GM21786 (cell line): Measurements from ENCODE around the gene CCDC178.

Source experiments
- ATAC-seq: cut with Tn5 transposase; IDR thresholded peaks from one replicate; pipeline ENCODE4 v1.9.1; 2021; ENCODE audit not compliant: unreplicated experiment

CCDC178 gene

DNA sequence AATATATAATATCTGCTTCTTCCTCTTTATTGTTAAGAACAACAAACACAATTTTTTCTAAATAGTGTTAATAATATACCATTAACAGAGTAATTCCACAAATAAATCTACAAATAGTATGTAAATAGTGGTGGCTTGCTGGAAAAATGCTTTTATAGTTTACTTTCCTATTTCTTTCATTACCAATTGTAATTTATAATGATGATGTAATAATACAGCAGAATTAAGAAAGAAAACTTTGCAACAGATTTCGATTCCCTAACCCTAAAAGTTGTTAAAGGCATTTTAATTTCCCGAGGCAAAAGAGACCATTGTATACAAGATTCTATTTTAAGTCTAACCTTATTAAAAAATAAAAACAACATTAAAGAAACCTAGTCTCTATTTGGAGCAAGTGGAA, 307.9 kb downstream of the CCDC178 start:
- ATAC-seq: no peak

DNA sequence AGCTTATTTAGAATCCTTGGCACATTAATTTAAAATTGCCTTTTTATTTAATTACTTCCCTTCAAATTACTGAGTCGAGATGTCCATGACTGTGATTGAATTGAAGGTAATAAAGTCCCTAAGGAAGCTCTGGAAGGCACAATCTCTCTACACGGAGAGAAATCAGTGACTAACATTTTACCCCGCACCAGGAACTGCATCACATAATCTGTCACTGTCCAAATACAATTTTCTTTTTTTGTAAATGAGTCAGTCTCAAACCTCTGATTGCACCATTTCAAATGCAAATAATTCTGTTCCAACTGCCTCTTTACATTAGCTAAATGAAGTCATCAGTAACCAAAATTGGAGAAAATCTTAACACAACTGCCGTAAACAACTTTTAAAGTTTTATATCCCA, 311.9 kb downstream of the CCDC178 start:
- no peak for ATAC-seq

DNA sequence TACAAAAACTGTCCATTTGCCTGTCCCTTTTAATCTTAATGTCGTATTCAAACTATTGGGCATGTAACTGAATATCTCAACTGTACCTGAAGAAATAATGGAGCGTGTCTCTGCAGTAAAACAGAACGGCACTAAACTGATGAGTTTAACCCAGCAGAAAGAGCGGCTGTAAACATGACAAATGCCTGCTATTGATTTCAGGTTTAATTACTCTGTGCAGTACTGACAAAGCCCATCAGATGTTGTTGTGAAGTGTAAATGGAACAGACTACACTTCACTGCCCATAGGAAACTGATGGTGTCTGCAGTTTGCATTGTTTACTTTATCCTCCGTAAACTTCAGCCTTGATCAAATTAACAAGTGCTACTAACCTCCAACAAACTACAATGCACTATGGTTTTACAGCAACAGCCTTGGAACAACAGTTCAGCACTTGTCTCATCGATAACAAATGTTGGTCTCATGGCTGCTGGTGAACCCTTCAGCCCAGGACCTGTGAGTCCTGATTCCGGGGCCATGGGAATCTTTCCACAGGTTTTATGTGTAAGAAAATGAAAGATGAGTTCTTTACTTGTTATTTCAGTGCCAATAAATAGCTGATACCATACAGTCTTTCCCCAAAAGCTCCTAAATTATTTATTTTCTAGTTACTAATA, 316.5 kb downstream of the CCDC178 start:
- no peak for ATAC-seq

DNA sequence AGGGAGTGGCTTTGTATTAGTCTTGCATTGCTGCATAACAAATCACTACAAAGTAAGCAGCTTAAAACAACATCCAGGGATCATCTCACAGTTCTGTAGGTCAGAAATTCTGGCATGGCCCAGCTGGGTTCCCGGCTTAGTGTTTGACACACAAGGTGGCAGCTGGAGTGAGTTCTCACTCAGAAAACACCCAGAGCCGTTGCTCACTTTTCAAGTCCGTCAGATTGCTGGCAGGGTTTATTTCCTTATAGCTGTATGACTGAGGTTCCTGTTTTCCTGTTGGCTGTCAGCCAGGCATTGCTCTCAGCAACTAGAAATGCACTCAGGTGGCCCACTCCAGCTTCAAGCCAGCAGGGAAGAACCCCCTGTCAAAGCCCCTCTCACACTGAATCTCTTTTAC, 324.1 kb downstream of the CCDC178 start:
- no peak for ATAC-seq

DNA sequence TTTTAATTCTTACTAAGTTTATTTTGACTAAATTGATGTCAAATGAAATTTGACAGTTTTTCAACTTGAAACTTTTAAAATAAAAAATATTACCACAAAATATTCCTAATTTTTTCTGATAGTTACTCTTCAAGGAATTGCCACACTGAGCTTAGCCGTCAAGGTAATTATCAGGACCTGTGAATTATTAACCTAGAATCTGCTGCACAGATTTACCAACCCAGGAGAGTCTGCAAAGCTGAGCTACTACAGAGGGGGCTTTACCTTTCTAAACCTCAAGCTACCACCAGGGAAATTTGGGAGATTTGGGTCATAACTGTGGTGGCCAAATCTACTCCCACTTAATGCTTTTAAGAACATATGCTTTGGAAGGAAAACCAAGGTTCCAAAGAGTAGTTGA, 324.6 kb downstream of the CCDC178 start:
- ATAC-seq: no peak

DNA sequence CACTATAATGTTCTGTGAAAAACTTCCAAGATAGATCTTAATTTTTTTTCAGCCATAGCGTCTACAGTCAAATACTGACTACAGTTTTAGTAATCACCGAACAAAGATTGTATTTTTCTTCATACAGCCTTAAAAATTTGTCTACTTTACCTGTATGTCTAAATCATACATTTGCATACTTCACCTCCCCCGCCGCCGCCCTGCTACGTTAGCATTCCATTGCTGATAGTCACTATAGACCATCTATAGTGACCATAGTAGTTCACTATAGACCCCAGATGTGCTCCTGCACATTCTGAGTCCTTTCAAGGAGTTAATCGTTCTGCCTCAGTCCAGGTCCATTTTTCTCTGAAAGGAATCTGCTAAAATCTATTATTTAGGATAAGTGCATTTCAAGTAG, 325.0 kb downstream of the CCDC178 start:
- ATAC-seq: no peak

DNA sequence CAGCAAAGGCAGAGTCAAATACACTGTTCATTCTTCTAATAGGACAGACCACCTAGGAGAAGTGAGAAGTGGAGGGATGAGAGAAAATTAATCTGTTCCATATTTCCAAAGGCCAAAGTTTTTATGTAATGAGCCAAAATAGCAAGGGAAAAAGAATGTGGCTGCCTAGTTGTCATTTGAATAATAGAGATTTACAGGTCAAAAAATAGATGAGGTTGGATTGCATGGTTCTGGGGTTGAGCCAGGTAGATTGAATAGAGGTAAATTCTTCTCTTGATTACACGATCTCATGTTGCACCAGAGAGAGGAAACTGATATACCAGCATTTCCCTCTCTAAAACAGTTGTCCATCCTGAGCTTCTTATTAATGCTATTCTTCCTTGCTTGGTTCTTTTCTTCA, 325.8 kb downstream of the CCDC178 start:
- no peak for ATAC-seq

DNA sequence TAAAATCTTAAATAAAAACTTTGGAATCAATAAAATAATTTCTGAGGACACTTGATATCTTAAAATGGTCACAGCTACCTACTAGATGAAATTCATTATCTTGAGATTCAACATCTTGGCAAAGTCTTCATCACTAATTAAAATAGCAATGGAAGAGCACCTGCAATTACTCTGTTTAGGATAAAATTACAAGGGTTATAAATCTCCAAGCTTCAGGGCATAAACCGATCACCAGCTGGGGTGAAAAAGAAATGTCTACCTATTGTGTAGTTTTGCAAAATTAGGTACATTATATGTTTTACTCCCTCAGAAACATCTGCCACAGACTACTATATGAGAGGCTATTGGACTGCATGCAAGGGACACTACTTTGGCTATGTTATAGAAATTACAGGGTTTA, 327.1 kb downstream of the CCDC178 start:
- no peak for ATAC-seq

DNA sequence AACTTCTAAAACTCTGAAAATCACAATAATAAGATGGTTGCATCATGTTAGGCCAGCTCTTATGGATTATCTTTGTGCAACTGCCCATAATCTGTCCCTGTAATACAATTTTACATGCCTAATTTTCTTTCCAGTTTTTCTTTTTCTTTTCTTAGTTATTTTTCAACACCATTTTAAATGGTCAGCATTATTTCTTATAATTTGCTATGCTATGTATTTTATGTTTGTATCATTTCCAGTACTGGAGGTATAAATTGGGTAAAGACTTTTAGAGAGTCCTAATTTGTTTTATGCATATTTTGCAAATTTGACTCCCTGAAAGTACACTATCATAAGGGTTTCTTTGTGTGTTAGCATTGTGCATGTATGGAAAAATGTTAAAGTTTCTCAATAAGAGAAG, 333.0 kb downstream of the CCDC178 start:
- no peak for ATAC-seq

DNA sequence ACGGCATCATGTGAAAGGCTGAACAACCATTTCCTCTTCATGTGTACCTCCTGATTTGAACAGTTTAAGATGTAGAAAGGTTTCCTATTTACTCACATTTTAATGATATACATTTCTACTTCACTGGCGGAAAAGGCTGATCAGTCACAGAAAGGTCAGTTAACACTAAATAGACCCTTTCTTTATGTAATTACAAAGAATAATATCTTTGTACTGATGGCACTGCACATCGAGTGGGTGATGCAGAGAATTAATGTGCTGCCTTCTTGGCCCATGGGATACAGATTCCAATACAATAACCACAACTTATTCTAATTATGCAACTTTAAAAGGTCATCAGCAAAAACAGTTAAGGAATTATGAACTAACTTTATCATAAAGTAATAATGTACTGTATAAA, 339.2 kb downstream of the CCDC178 start:
- no peak for ATAC-seq

DNA sequence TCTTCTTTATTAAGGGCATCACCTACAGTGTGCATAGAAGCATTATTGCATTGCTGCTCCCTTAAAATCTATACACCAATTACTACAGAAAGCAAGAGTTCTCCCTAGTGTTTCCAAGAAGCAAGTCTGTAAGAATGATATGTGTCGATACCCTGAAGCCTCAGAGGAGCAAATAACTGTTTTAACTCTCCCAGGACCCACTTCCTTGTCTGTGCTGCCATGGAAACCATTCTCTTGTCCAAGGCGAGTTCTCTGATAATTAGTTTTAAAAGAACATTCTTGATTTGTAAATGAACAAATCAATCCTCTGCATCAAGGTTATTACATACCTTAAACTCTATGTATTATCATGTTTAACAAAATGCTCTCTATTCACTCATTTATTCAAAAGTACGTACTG, 340.9 kb downstream of the CCDC178 start:
- ATAC-seq: no peak

DNA sequence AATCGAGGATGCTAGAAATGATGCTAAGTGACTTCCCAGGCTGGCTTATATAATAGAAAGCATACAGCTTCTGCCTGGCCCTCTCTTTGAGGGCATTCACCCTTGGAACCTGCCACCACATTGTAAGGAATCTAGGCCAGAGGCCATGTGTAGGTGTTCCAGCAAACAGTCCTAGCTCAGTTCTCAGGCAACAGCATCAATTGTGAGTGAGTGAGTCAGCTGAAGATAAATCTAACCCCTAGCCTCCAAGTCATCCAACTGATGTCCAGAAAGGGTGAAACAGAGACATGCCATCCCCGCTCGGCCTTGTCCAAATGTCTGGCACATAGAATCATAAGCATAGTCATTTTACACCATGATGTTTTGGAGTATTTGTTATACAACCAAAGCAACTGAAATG, 343.4 kb downstream of the CCDC178 start:
- ATAC-seq: no peak

DNA sequence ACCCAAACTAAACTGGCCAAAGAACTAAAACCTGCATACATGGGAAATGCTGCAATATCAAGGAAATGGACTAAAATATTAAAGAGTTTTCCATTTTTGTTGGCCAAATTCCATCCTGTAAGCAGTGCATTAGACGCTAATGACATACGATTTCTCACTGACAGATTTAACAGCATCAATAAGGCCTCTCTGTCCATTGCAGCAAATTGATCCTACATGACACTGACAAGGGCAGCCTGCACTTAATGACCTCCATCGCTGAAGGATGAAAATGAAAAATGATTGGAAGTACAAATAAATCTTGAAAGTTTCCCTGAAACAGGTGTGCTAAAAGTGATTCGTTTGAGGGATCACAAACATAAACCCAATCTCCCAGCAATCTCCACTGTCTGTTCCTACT, 350.1 kb downstream of the CCDC178 start:
- ATAC-seq: no peak

DNA sequence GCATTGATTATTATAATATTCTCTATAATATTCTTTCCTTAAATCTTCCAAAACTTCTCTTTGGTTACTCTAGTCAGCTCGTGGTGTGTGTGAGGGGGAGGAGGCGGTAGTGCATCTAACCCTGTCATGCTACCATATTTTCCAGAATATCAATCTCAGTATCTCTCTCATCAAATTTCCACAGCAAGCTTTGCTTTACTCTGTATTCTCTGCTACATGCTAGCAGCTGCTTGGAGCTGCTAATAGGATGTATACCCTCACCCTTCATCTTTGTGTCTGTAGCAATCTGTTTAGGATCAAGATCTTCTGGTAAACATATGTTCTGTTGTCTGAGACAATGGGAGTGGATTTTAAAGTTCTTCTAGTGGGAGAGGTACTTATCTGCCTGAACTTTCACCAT, 363.9 kb downstream of the CCDC178 start:
- no peak for ATAC-seq

DNA sequence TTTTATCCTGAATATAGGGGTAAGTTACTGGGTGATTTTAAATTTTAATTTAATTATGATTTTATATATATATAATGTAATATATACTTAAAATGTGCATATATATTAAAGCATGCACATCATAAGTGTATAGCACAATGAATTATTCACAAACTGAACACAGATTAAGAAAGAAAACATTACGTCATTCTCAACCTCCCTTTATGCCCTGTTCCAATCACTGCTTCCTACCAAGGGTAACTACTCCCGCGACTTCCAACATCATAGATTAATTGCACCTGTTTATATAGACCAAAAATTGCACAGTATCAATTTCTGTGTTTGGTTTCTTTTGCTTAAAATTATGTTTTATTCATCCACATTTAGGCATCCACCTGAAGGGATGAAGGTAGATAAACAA, 366.4 kb downstream of the CCDC178 start:
- ATAC-seq: no peak

DNA sequence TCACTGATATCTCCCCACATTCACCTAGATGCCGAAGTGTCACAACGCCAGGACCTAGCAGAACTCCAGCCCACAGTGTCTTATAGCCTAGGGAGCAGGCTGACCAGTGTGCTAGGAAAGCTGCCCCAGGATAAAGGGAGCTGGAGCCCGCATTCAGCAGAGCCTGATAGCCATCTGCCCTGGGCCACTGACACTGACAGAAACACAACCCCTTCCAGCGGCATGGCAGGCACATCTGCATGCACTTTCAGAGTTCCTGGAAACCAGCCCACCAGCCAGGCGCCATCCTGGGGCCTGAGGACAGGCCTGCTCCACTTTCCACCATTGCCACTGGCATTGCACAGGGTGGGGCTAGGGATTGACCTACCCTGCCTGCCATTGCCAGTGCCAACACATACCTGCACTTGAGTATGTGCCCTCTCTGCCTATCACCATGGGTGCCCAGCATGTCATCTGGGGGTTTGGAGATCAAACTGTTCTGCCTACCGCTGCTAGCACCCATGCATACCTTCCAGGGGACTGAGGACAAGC, 377.6 kb downstream of the CCDC178 start:
- no peak for ATAC-seq

DNA sequence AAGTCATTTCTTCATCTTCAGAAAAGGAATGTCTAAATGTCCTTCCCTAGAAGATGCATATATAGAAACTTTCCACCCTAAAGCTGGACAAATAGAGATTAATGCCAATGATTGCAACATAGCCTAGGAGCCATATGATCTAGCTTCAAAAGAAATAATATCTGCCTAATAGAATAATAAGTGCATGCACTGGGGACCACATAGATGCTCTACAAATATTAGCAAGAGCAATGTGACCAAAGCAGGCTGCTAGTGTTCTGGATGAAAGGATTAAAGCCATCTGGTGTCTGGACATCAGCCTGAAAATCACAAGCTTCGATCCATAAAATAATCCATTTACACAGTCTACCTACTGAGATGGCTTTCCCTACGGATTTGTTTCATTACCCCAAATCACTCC, 387.6 kb downstream of the CCDC178 start:
- no peak for ATAC-seq

DNA sequence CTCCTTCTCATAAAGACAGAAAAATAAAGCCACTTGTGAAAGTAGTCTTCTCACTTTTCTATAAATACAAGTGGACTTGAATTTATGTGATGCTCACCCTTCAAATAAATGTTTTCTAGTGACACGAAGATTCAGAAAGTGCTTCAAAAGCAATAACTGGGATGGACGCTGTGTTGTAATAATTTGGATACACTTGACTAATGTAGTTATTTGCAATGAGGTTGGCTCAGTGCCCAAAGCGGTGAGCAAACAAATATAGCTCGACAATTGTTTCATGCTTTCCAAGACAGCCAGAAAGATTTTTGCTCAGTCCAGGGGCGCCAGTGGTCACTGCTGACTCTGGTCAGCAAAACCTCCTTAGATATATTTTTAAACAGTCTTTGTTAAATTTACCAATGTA, 389.1 kb downstream of the CCDC178 start:
- no peak for ATAC-seq

DNA sequence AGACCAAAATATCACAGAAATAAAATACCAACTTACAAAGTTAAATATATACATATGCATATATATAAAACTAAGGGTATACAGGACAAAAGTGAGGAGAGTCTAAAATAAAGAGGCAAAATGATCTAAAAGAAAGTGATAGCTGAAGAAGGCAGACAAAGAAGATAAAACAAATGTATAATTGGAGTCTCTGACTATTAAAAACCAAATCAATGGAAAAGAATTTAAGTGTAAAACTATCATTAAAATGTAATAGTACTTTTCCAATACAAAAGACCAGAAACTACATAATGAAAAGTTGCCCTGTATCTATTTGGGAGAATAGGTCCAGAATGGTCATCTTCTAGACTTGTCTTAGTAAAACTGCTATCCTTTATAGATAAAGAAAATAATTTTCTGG, 400.3 kb downstream of the CCDC178 start:
- no peak for ATAC-seq

DNA sequence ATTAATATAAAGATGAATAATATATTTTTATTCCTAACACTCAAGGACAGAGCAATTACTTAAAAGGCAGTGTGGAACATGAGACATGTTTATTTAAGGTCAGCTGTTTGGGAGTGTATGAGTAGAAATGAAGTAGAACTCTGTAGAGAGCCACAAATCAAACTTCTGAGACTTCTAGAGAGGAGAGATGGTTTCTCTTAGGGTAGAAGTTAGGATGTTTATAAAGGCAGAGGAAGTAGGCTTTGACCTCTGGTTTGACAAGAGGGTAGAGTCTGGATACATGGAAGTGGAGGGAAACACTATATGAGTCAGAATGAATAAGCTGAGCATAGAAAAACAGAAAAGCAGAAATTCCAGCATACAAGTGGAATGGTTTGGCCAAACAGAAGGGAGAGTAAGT, 405.6 kb downstream of the CCDC178 start:
- no peak for ATAC-seq

DNA sequence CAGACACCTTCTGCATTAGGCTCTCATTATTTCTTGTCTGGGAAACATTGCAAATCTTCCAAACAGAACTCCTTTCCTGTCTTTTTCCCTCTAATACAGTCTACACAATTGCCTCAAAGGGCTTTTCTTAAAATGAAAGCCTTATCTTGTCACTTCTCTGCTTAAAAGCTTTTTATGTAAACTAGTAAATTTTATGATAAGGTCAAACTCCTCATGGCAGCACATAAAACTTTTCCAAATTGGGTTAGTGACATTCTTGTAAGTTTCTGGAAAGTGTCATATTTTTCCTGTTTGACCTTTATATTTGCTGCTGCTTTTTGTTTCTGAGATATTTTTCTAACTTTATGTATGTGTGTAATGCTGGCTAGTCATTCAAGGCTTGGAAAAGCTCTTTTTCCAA, 406.3 kb downstream of the CCDC178 start:
- ATAC-seq: no peak

DNA sequence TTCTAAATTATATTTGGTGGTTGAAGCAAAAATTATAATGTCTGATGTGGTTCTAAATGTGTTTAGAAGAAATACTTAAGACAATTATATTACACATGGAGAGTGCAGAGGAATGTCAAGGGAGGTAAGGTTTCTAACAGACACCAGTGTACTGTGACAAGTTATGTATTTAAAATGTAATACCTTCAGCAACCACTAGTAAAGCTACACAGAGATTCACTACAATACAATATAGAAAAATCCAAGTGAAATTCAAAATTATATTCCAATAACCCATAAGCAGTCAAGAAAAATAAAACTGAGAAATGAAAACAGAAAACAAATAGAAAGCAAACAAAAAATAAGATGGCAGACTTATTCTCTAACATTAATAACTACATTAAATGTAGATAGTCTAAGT, 418.2 kb downstream of the CCDC178 start:
- no peak for ATAC-seq

DNA sequence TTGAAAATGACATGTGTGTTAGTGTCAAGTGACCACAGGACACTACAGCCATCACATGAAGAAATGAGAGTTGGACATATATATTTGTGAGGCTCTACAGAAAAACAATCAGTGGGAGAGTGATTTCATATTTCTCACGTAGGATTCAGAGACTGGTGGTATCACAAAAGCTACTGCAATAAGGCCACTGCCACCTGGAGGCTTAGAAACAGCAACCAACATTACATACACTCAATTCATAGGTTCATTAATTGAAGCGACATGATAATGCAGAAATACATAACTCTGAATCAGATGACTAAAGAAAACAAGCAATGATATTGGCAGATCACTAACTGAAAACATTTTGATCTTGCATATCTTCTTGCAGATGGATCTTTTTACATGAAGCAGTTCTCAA, 419.6 kb downstream of the CCDC178 start:
- ATAC-seq: no peak
